GM18511 (cell line): ENCODE measurements around the gene DDX1.

Experiments
- ATAC-seq: cut with Tn5 transposase; IDR thresholded peaks from one replicate; pipeline ENCODE4 v1.9.1; 2021; ENCODE audit warnings: mild to moderate bottlenecking, moderate library complexity; ENCODE audit not compliant: unreplicated experiment

Gene DDX1

GRCh38 chr2:15626967-15627366, 35.3 kb downstream of the DDX1 start:
- ATAC-seq, result no peak

GRCh38 chr2:15627817-15628684, 36.4 kb downstream of the DDX1 start:
- no peak for ATAC-seq

- ATAC-seq, result no peak
These were observed 37.5 kb downstream of the DDX1 start for GRCh38 chr2:15628899-15629855.

GRCh38 chr2:15630121-15630977, 38.7 kb downstream of the DDX1 start:
- no peak for ATAC-seq

GRCh38 chr2:15630978-15631719, 39.5 kb downstream of the DDX1 start:
- no peak for ATAC-seq

- no peak for ATAC-seq
These were observed 40.2 kb downstream of the DDX1 start for GRCh38 chr2:15631883-15632282.

- no peak for ATAC-seq
These were observed 41.6 kb downstream of the DDX1 start for GRCh38 chr2:15633043-15633970.

GRCh38 chr2:15633971-15634346, 42.3 kb downstream of the DDX1 start:
- ATAC-seq, result no peak

GRCh38 chr2:15634846-15635490, 43.3 kb downstream of the DDX1 start:
- ATAC-seq, result no peak

- peak; percentile 96 for ATAC-seq
These were observed 45.5 kb downstream of the DDX1 start for GRCh38 chr2:15636972-15637785.

GRCh38 chr2:15638720-15639119, 47.1 kb downstream of the DDX1 start:
- no peak for ATAC-seq

- ATAC-seq, result no peak
These were observed 47.9 kb downstream of the DDX1 start for GRCh38 chr2:15639323-15640251.

- ATAC-seq, result no peak
These were observed 48.6 kb downstream of the DDX1 start for GRCh38 chr2:15640261-15640711.

GRCh38 chr2:15640784-15641183, 49.1 kb downstream of the DDX1 start:
- no peak for ATAC-seq

- ATAC-seq, result no peak
These were observed 49.9 kb downstream of the DDX1 start for GRCh38 chr2:15641530-15641982.

GRCh38 chr2:15642011-15642814, 50.5 kb downstream of the DDX1 start:
- no peak for ATAC-seq
